ENCODE data around the gene KMT2E.
"Not testable (repeated sequence)": the region's sequence is repeated elsewhere in the genome, so short reads cannot be mapped to it uniquely, and the experiment has no call there.

KMT2E gene

DNA sequence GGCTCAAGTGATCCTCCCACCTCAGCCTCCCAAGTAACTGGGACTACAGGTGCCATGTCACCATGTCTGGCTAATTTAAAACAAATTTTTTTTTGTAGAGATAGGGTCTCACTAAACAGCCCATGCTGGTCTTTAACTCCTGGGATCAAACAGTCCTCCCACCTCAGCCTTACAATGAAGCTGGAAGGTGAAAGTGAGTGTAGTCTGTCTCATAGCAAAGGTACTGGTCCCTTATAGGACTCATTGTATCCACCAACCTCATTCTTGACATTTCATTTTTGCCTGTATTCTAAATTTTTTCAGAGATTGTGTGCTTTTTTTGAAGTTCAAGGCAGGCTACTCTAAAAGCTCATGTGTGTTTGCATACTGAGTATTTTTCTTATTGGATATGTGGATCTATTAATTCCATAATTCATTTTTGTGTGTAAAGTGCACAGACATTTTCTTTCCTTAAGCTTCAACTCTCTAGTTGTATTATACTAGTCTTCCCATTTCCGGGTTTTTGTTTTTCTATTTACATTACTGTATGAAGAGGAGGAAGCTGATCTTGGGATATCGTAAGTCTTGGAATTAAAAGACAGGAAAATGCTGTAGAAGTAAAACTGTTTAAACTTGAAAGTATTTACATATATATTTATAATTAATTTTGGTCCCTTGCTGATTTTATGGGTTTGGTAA, 13.3 kb downstream of the KMT2E start:
- no peak for DNase-seq

DNA sequence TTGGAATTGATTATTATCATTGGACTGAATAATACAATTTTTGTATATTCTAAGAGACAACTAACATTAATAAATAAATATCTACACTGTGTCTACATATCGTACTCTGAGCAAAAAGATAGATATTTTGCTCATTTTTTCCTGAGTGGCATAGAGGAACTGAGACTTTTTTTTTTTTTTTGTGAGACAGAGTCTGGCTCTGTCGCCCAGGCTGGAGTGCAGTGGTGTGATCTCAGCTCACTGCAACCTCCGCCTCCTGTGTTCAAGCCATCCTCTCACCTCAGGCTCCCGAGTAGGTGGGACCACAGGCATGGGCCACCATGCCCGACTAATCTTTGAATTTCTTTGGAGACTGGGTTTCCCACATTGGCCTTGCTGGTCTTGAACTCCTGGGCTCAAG, 14.0 kb downstream of the KMT2E start:
- no peak for DNase-seq

DNA sequence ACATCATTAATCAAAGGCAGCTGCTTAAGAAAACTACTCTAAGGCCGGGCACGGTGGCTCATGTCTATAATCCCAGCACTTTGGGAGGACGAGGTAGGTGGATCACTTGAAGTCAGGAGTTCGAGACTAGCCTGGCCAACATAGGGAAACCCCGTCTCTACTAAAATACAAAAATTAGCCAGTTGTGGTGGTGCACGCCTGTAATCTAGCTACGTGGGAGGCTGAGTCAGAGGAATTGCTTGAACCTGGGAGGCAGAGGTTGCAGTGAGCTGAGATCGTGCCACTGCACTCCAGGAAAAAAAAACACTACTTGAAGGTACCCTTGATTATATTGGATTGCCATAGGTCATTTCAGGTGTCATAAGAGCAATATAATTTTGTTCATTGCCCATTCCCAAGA, 14.9 kb downstream of the KMT2E start:
- DNase-seq, result not testable (repeated sequence)

- DNase-seq, result no peak
These were observed 16.4 kb downstream of the KMT2E start for GRCh38 chr7:105030447-105030846.

- no peak for DNase-seq
These were observed 18.7 kb downstream of the KMT2E start for GRCh38 chr7:105032553-105033214.

GRCh38 chr7:105035349-105035748, 21.3 kb downstream of the KMT2E start:
- DNase-seq, result no peak

GRCh38 chr7:105036217-105037168, 22.5 kb downstream of the KMT2E start:
- DNase-seq, result no peak

DNA sequence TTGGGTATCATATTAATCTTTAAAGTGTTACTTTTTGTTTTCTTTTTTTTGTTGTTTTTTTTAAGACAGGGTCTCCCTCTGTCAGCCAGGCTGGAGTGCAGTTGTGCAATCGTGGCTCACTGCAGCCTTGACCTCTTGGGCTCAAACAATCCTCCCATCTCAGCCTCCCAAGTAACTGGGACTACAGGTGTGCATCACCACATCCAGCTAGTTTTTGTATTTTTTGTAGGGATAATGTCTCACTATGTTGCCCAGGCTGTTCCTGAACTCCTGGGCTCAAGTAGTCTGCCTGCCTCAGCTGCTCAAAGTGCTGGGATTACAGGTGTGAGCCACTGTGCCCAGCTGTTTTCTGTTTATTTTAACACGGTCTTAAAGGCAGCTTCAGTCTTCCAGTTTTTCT, 23.3 kb downstream of the KMT2E start:
- DNase-seq, result no peak

GRCh38 chr7:105044449-105045070, 30.6 kb downstream of the KMT2E start:
- no peak for DNase-seq

GRCh38 chr7:105046414-105046813, 32.4 kb downstream of the KMT2E start:
- DNase-seq, result no peak

GRCh38 chr7:105047932-105048331, 33.9 kb downstream of the KMT2E start:
- DNase-seq, result no peak

GRCh38 chr7:105050493-105050892, 36.5 kb downstream of the KMT2E start:
- DNase-seq, result no peak

DNA sequence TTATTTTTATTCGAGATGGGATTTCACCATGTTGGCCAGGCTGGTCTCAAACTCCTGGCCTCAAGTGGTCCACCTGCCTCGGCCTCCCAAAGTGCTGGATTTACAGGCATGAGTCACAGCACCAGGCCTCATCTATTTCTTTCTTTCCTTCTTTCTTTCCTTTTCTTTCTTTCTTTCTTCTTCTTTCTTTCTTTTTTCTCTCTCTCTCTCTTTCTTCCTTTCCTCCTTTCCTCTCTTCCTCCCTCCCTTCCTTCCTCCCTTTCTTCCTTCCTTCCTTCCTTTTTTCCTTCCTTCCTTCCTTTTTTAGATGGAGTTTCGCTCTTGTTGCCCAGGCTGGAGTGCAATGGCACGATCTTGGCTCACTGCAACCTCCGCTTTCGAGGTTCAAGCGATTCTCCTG, 36.9 kb downstream of the KMT2E start:
- not testable (repeated sequence) for DNase-seq

- no peak for DNase-seq
These were observed 41.1 kb downstream of the KMT2E start for GRCh38 chr7:105055084-105055483.

- no peak for DNase-seq
These were observed 41.6 kb downstream of the KMT2E start for GRCh38 chr7:105055621-105056020.

GRCh38 chr7:105057472-105057871, 43.5 kb downstream of the KMT2E start:
- no peak for DNase-seq

- no peak for DNase-seq
These were observed 46.4 kb downstream of the KMT2E start for GRCh38 chr7:105060437-105060836.

- no peak for DNase-seq
These were observed 46.9 kb downstream of the KMT2E start for GRCh38 chr7:105060923-105061322.

- DNase-seq, result no peak
These were observed 51.1 kb downstream of the KMT2E start for GRCh38 chr7:105065104-105065503.

DNA sequence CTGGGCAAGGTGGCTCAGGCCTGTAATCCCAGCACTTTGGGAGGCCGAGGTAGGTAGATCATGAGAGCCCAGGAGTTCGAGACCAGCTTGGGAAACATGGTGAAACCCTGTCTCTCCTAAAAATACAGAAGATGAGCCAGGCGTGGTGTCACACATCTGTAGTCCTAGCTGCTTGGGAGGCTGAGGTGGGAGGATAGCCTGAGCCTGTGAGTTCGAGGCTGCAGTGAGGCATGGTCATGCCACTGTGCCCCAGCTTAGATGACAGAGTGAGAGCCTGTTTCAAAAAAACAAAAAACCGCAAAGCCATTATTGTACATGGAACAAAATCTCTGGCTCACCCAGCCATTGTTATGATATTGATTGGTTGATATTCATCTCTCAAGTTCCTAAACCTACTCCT, 53.7 kb downstream of the KMT2E start:
- no peak for DNase-seq

DNA sequence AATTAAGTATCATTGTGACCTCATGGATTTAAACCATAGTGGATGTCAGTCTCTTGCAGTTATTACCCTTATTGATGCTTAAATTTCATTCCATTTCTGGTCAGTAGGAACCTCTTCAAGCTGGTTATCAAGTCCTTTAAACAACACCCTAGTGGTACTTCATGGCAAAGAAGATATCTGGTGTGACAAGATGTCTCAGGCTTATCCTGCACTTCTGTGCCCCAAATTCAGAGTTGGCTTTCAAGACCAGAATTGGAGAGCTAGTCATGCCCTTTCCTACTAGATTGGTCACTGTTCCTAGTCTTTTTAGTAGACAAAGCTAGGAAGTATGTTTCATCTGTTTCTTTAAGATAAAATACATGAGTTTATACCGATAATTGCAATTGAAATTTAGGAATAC, 54.9 kb downstream of the KMT2E start:
- no peak for DNase-seq

GRCh38 chr7:105073143-105073542, 59.1 kb downstream of the KMT2E start:
- DNase-seq, result no peak

GRCh38 chr7:105079348-105079747, 65.3 kb downstream of the KMT2E start:
- no peak for DNase-seq

Data from activated CD8-positive, alpha-beta memory T cell treated with anti-CD3 and anti-CD28 coated beads for 24 hours (primary cell).